Measurements from ENCODE around the gene PLAAT3.
"Not testable (repeated sequence)": the region's sequence is repeated elsewhere in the genome, so short reads cannot be mapped to it uniquely, and the experiment has no call there.

- TF ChIP-seq CTCF, POLR2A (IDR thresholded peaks at IDR 0.05): not testable (repeated sequence)
Observed at GRCh38 chr11:63617686-63618085, 3.5 kb upstream of the PLAAT3 start.

Measured in right lobe of liver (tissue), 4 donors.